Hippocampal formation (tissue), 2 donors: Measurements from ENCODE around the gene KCNK4.
"Not testable (repeated sequence)": the region's sequence is repeated elsewhere in the genome, so short reads cannot be mapped to it uniquely, and the experiment has no call there.

Experiments
- DNase-seq, 2 donors: peaks; one replicate each; lab custom pipeline; 2025; lab: John Stamatoyannopoulos, UW

KCNK4 gene

GRCh38 chr11:64291262-64291751 lies at the start of gene KCNK4:
Gene KCNK4 (plus strand): TSS chr11:64291302. CDS start chr11:64293019, 1,717 bp downstream.
- no peak for DNase-seq

GRCh38 chr11:64241491-64242374 lies 49.4 kb upstream of the KCNK4 start:
- DNase-seq = no peak

GRCh38 chr11:64243236-64243854 lies 47.8 kb upstream of the KCNK4 start:
- no peak for DNase-seq

GRCh38 chr11:64244107-64244506 lies 47.0 kb upstream of the KCNK4 start:
- DNase-seq = no peak

- no peak for DNase-seq
Observed at GRCh38 chr11:64244966-64245365, 46.1 kb upstream of the KCNK4 start.

- peak; percentile 6 to 28 for DNase-seq
Observed at GRCh38 chr11:64245401-64245796, 45.7 kb upstream of the KCNK4 start.

GRCh38 chr11:64245797-64246620 lies 45.1 kb upstream of the KCNK4 start:
- DNase-seq = peak in 1 of 2 donors; percentile 21

GRCh38 chr11:64246621-64246870 lies 44.6 kb upstream of the KCNK4 start:
- DNase-seq = not testable (repeated sequence)

- peak; percentile 58 to 82 for DNase-seq
Observed at GRCh38 chr11:64246871-64247728, 44.0 kb upstream of the KCNK4 start, which contains the start of gene PPP1R14B. Gene PPP1R14B (minus strand): TSS chr11:64246943. CDS start chr11:64246673, 270 bp downstream.

GRCh38 chr11:64247729-64248531 lies 43.2 kb upstream of the KCNK4 start:
- no peak for DNase-seq

- no peak for DNase-seq
Observed at GRCh38 chr11:64248578-64248977, 42.5 kb upstream of the KCNK4 start.

- DNase-seq = no peak
Observed at GRCh38 chr11:64249038-64249437, 42.1 kb upstream of the KCNK4 start.

- no peak for DNase-seq
Observed at GRCh38 chr11:64249563-64250414, 41.3 kb upstream of the KCNK4 start.

- DNase-seq = no peak
Observed at GRCh38 chr11:64250415-64251015, 40.6 kb upstream of the KCNK4 start.

GRCh38 chr11:64251016-64251752 lies 39.9 kb upstream of the KCNK4 start, which contains the start of gene PLCB3:
Gene PLCB3 (plus strand): TSS chr11:64251530. CDS start chr11:64251650, 120 bp downstream.
- DNase-seq = peak in 1 of 2 donors; percentile 50

- no peak for DNase-seq
Observed at GRCh38 chr11:64251753-64252002, 39.4 kb upstream of the KCNK4 start.

- no peak for DNase-seq
Observed at GRCh38 chr11:64252003-64252872, 38.9 kb upstream of the KCNK4 start.

- no peak for DNase-seq
Observed at GRCh38 chr11:64253043-64253442, 38.1 kb upstream of the KCNK4 start.
